ENCODE measurements around the gene CCDC85B. TPM values are rescaled to one million over a fixed set of nuclear protein-coding genes. Genes with fewer than 3 reads are reported as not detected.

CCDC85B gene
- total RNA-seq = 100 to 1,000 TPM in 2 of 9 donors, 10 to 100 TPM in 7; 15.5 to 162 (median 59.1) TPM
- 100 to 1,000 TPM in 1 of 3 donors, 10 to 100 TPM in 1, under 1 TPM in 1; 0.16 to 124 (median 57.6) TPM for polyA plus RNA-seq
- long read RNA-seq, donor 1, transcript CCDC85B-201 (1 exons, 1,524 nt) = major isoform, 41 of 41 reads
- long read RNA-seq, donor 1, partial matches to known transcripts = 0 of 41 reads
- long read RNA-seq, donor 1, other reads (novel, unspliced or antisense) = 0 of 41 reads
- long read RNA-seq, donor 2, transcript CCDC85B-201 (1 exons, 1,524 nt) = major isoform, 46 of 46 reads
- long read RNA-seq, donor 2, partial matches to known transcripts = 0 of 46 reads
- long read RNA-seq, donor 2, other reads (novel, unspliced or antisense) = 0 of 46 reads
- long read RNA-seq, donor 3, transcript CCDC85B-201 (1 exons, 1,524 nt) = major isoform, 30 of 30 reads
- long read RNA-seq, donor 3, partial matches to known transcripts = 0 of 30 reads
- long read RNA-seq, donor 3, other reads (novel, unspliced or antisense) = 0 of 30 reads
- long read RNA-seq, donor 4, transcript CCDC85B-201 (1 exons, 1,524 nt) = major isoform, 36 of 36 reads
- long read RNA-seq, donor 4, partial matches to known transcripts = 0 of 36 reads
- long read RNA-seq, donor 4, other reads (novel, unspliced or antisense) = 0 of 36 reads
- long read RNA-seq, donor 5, transcript CCDC85B-201 (1 exons, 1,524 nt) = major isoform, 165 of 165 reads
- long read RNA-seq, donor 5, partial matches to known transcripts = 0 of 165 reads
- long read RNA-seq, donor 5, other reads (novel, unspliced or antisense) = 0 of 165 reads
- long read RNA-seq, donor 6, transcript CCDC85B-201 (1 exons, 1,524 nt) = major isoform, 10 of 10 reads
- long read RNA-seq, donor 6, partial matches to known transcripts = 0 of 10 reads
- long read RNA-seq, donor 6, other reads (novel, unspliced or antisense) = 0 of 10 reads
- long read RNA-seq, donor 7, transcript CCDC85B-201 (1 exons, 1,524 nt) = major isoform, 24 of 24 reads
- long read RNA-seq, donor 7, partial matches to known transcripts = 0 of 24 reads
- long read RNA-seq, donor 7, other reads (novel, unspliced or antisense) = 0 of 24 reads
- long read RNA-seq, donor 8, transcript CCDC85B-201 (1 exons, 1,524 nt) = major isoform, 56 of 56 reads
- long read RNA-seq, donor 8, partial matches to known transcripts = 0 of 56 reads
- long read RNA-seq, donor 8, other reads (novel, unspliced or antisense) = 0 of 56 reads
- long read RNA-seq, donor 9, transcript CCDC85B-201 (1 exons, 1,524 nt) = major isoform, 22 of 22 reads
- long read RNA-seq, donor 9, partial matches to known transcripts = 0 of 22 reads
- long read RNA-seq, donor 9, other reads (novel, unspliced or antisense) = 0 of 22 reads
- long read RNA-seq, donor 10, transcript CCDC85B-201 (1 exons, 1,524 nt) = major isoform, 20 of 20 reads
- long read RNA-seq, donor 10, partial matches to known transcripts = 0 of 20 reads
- long read RNA-seq, donor 10, other reads (novel, unspliced or antisense) = 0 of 20 reads

DNA sequence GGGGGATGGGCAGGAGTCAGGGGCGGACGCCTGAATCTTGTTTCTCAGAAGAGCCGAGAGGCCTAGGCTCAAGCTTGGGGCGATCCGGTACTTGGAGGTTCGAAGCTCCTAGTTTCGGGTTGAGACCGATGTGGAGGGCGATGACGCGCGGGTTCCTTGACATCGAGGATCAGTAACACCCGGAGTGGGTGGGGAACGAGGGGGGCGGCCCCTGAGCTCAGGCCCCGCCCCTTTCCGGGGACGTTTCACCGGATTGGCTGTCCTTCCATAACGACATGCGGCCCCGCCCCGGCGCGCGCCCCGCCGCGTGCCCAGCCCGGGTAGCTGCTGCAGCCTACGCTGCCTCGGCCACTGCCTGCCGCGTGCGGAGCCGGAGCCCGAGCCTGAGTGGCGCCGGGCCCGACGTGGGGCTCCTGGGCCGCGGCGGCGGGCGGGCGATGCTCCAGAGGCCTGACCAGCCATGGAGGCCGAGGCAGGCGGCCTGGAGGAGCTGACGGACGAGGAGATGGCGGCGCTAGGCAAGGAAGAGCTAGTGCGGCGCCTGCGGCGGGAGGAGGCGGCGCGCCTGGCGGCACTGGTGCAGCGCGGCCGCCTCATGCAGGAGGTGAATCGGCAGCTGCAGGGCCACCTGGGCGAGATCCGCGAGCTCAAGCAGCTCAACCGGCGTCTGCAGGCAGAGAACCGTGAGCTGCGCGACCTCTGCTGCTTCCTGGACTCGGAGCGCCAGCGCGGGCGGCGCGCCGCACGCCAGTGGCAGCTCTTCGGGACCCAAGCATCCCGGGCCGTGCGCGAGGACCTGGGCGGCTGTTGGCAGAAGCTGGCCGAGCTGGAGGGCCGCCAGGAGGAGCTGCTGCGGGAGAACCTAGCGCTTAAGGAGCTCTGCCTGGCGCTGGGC lies at the start of gene CCDC85B:
Gene CCDC85B, plus strand, starts transcription at position 350 of the 895 bp plus-strand sequence. Its CDS starts 111 bp downstream, at position 461.
- Histone ChIP-seq H3K4me1 (replicated peaks in 1 of 2) (peaks cover 50 to 52% of the 10 kb centered on the region in 2 donors), H3K36me3 (replicated peaks in 1 of 2) (peaks cover 0 to 13% of the 10 kb centered on the region in 2 donors), H3K27ac (peak within 1 kb of the TSS; percentile 26 to 99 (median 96)), H3K27me3 (no peaks in the 10 kb centered on the region), H3K4me3 (peak within 1 kb of the TSS; percentile 36 to 62 (median 50)), H3K9me3 (replicated peaks in 1 of 3) (no peaks in the 10 kb centered on the region)
- peak; percentile 98 to 100 (median 99) for DNase-seq
- TF ChIP-seq, protein P1, sequence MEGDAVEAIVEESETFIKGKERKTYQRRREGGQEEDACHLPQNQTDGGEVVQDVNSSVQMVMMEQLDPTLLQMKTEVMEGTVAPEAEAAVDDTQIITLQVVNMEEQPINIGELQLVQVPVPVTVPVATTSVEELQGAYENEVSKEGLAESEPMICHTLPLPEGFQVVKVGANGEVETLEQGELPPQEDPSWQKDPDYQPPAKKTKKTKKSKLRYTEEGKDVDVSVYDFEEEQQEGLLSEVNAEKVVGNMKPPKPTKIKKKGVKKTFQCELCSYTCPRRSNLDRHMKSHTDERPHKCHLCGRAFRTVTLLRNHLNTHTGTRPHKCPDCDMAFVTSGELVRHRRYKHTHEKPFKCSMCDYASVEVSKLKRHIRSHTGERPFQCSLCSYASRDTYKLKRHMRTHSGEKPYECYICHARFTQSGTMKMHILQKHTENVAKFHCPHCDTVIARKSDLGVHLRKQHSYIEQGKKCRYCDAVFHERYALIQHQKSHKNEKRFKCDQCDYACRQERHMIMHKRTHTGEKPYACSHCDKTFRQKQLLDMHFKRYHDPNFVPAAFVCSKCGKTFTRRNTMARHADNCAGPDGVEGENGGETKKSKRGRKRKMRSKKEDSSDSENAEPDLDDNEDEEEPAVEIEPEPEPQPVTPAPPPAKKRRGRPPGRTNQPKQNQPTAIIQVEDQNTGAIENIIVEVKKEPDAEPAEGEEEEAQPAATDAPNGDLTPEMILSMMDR (IDR thresholded peaks at IDR 0.05) = peak in 2 of 6 experiments; percentile 15 to 24
- TF ChIP-seq POLR2A (IDR thresholded peaks at IDR 0.05) = peak; percentile 97 to 99
- intact Hi-C loops (cut with DNase I) = no loop called here
- 0 to 8% (median 0%) methylated on average over 2 to 94 of the region's 94 CpGs for WGBS, 4 donors

DNA sequence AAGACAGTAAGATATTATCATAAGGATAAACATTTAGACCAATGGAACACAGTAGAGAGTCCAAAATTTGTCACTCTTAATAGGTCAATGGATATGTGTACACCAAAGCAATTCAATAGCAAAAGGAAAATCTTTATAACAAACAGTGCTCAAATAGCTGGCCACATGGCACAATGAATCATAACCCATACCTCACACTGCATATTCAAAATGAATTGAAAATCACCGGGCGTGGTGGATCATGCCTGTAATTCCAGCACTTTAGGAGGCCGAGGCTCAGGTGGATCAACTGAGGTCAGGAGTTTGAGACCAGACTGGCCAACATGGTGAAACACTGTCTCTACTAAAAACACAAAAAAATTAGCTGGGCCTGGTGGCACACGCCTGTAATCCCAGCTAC lies 48.3 kb upstream of the CCDC85B start:
- Histone ChIP-seq H3K4me3 (no peak overlapping the region), H3K9me3 (replicated peaks in 1 of 3) (no peaks in the 10 kb centered on the region), H3K36me3 (replicated peaks in 1 of 2) (no peaks in the 10 kb centered on the region), H3K4me1 (replicated peaks in 1 of 2) (no peaks in the 10 kb centered on the region), H3K27me3 (no peaks in the 10 kb centered on the region), H3K27ac (no peak overlapping the region)
- WGBS, 4 donors = 76 to 92% (median 90%) methylated on average over 4 of the region's 4 CpGs
- DNase-seq = no peak
- no peak for TF ChIP-seq POLR2A (IDR thresholded peaks at IDR 0.05)
- intact Hi-C loops (cut with DNase I) = no loop called here

DNA sequence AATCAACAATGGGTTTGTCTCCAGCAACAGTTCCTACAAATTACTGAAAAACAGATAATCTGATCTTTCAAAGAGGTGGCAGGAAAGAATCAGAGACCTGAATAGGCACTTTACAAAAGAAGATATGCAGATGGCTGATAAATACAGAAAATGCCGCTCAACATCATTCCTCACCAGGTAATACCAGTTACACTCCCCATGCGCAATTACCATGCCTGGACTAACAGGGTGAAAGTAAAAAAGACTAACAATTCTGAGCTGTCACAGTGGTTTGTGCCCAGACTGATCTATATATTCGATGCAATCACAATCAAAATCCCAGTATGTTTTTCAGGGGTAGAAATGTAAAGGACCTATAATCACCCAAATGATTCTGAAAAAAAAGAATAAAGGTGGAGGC lies 46.7 kb upstream of the CCDC85B start:
- intact Hi-C loops (cut with DNase I) = no loop called here
- WGBS, 4 donors = 87 to 95% (median 91%) methylated on average over 3 of the region's 3 CpGs
- DNase-seq = no peak
- H3K4me3 ChIP-seq = no peak overlapping the region
- H3K36me3 ChIP-seq (replicated peaks in 1 of 2) = no peaks in the 10 kb centered on the region
- no peaks in the 10 kb centered on the region for H3K4me1 ChIP-seq (replicated peaks in 1 of 2)
- TF ChIP-seq, protein P1 (IDR thresholded peaks at IDR 0.05) = no peak
- no peak for TF ChIP-seq POLR2A (IDR thresholded peaks at IDR 0.05)
- no peak overlapping the region for H3K27ac ChIP-seq
- no peaks in the 10 kb centered on the region for H3K27me3 ChIP-seq
- no peaks in the 10 kb centered on the region for H3K9me3 ChIP-seq (replicated peaks in 1 of 3)

All from adrenal gland (tissue), 19 donors.